ENCODE results near the gene SENP7. TPM values are rescaled to one million over a fixed set of nuclear protein-coding genes. Genes with fewer than 3 reads are reported as not detected.

Gene SENP7
- polyA plus RNA-seq, 1 of the 3 experiments (the other 2 are of a cell fraction): 2.7 TPM

DNA sequence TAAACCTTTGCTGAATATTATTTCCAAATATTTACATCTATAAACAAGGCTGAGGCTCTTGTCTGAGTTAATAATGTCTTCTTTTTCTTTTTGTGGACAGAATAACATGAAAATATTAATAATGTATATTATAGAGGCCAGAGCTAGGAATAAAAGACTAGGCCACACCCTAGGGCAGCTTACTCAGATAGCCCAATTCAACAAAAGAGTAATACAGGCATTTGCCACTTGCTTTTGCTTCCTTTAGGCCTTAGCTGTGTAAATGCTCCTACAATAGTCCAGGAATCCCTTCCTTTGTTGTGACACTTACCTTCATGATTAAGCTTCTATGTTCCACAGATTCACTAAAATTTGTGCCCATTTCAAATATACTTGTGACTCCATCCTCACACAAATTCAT is 209.2 kb downstream of the SENP7 start:
- H3K4me3 ChIP-seq (ENCODE audit: low read depth in 2 of 2, low read length in 1 of 2): no peak overlapping the region
- ChIA-PET POLR2A (no interaction called here), CTCF (interaction anchor here (0.8 kb wide), 1 partner anchor 11 kb away, joined by 3 read pairs; no protein-coding TSS in a partner anchor)
- H2AFZ ChIP-seq (ENCODE audit: low read depth): no peak overlapping the region
- no peaks in the 10 kb centered on the region for H3K4me1 ChIP-seq (ENCODE audit: control insufficient read depth in 1 of 2, insufficient read depth in 2 of 2, low read depth in 1 of 2, low read length in 1 of 2)
- H3K79me2 ChIP-seq (ENCODE audit: insufficient read depth): no peaks in the 10 kb centered on the region
- H3F3A ChIP-seq (replicated peaks; ENCODE audit: insufficient read depth): no peaks in the 10 kb centered on the region
- H3K9ac ChIP-seq: no peak overlapping the region
- no peaks in the 10 kb centered on the region for H3K27me3 ChIP-seq (ENCODE audit: insufficient read depth)
- no peak for DNase-seq
- H3K36me3 ChIP-seq (replicated peaks in 1 of 2; ENCODE audit: control insufficient read depth in 1 of 2, insufficient read depth in 2 of 2, low read length in 1 of 2): no peaks in the 10 kb centered on the region
- TF ChIP-seq TCF12 (IDR thresholded peaks at IDR 0.05): no peak
- TF ChIP-seq, protein P1, sequence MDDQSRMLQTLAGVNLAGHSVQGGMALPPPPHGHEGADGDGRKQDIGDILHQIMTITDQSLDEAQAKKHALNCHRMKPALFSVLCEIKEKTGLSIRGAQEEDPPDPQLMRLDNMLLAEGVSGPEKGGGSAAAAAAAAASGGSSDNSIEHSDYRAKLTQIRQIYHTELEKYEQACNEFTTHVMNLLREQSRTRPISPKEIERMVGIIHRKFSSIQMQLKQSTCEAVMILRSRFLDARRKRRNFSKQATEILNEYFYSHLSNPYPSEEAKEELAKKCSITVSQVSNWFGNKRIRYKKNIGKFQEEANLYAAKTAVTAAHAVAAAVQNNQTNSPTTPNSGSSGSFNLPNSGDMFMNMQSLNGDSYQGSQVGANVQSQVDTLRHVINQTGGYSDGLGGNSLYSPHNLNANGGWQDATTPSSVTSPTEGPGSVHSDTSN (IDR thresholded peaks at IDR 0.05): no peak
- TF ChIP-seq TEAD4 (IDR thresholded peaks at IDR 0.05; ENCODE audit: borderline replicate concordance, insufficient read depth): no peak
- no peak for TF ChIP-seq ELF1 (IDR thresholded peaks at IDR 0.05)
- no peak for TF ChIP-seq GATA2 (CRISPR knock-in tag; IDR thresholded peaks at IDR 0.05)
- TF ChIP-seq, protein P2, sequence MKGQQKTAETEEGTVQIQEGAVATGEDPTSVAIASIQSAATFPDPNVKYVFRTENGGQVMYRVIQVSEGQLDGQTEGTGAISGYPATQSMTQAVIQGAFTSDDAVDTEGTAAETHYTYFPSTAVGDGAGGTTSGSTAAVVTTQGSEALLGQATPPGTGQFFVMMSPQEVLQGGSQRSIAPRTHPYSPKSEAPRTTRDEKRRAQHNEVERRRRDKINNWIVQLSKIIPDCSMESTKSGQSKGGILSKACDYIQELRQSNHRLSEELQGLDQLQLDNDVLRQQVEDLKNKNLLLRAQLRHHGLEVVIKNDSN (IDR thresholded peaks at IDR 0.05; ENCODE audit: borderline replicate concordance, low read depth): no peak
- no peaks in the 10 kb centered on the region for H3K9me2 ChIP-seq
- no peak overlapping the region for H3K27ac ChIP-seq (ENCODE audit: low read depth in 2 of 2, low read length in 1 of 2)
- no peak overlapping the region for H3K4me2 ChIP-seq
- H4K20me1 ChIP-seq (ENCODE audit: insufficient read depth): no peaks in the 10 kb centered on the region
- 0 out of 2 replicates have a peak, but pooled peaks cover 5% of the 10 kb centered on the region for H3K9me3 ChIP-seq

DNA sequence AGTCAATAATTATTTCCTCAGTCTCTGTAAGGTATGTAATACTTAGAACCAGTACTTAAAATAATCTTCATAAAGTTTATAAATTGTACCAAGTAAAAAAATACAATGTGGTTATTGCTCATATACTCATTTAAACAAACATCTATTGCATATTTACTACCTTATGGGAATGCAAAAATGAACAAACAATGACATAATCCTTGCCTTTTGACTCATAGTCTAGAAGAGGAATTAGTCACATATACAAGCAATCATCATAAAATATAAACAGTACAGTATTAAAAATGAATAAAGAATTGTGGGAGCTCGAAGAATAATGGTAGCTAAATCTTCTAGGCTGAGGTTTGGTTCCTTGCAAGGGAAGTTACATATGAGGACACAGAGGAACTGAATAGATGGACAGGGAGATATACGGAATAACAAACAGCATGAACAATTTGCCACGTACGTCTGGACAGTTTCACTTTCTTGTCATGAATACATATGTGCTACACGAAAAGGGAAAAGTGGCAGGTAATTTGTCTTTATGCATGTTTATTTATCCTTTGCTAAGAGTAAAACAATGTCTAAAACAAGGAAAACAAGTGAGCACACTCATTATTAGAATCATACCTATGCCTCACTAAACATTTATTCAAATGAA is 209.8 kb downstream of the SENP7 start:
- CTCF ChIA-PET: interaction anchor here (0.8 to 1.0 kb wide), 2 partner anchors 7 to 10 kb away, joined by 3 read pairs; no protein-coding TSS in a partner anchor
- no peak overlapping the region for H3K4me3 ChIP-seq (ENCODE audit: low read depth in 2 of 2, low read length in 1 of 2)

More for the DNA sequence above, 209.8 kb downstream of the SENP7 start:
- POLR2A ChIA-PET: no interaction called here
- TF ChIP-seq TAF1 (IDR thresholded peaks at IDR 0.05; ENCODE audit: borderline replicate concordance, low read depth, low read length) (no peak), MXI1 (IDR thresholded peaks at IDR 0.05; ENCODE audit: low read depth, low read length) (no peak), FOSL2 (IDR thresholded peaks at IDR 0.05; ENCODE audit: borderline replicate concordance, low read depth) (no peak), TCF12 (IDR thresholded peaks at IDR 0.05) (no peak), FOXJ3 (CRISPR knock-in tag; IDR thresholded peaks at IDR 0.05) (no peak), SMC3 (IDR thresholded peaks at IDR 0.05; ENCODE audit: low read depth, low read length) (no peak), FOXM1 (IDR thresholded peaks at IDR 0.05; ENCODE audit: low read depth) (no peak), POLR2AphosphoS5 (IDR thresholded peaks at IDR 0.05; ENCODE audit: low read depth, low read length) (no peak), EP300 (IDR thresholded peaks at IDR 0.05; ENCODE audit: borderline replicate concordance in 1 of 2, low read depth in 1 of 2, low read length in 1 of 2) (no peak), RCOR1 (IDR thresholded peaks at IDR 0.05; ENCODE audit: low read length) (no peak), GABPA (IDR thresholded peaks at IDR 0.05; ENCODE audit: low read depth) (no peak), ELF1 (IDR thresholded peaks at IDR 0.05) (no peak), NRF1 (IDR thresholded peaks at IDR 0.05; ENCODE audit: low read depth, low read length) (no peak)
- TF ChIP-seq, protein P3, sequence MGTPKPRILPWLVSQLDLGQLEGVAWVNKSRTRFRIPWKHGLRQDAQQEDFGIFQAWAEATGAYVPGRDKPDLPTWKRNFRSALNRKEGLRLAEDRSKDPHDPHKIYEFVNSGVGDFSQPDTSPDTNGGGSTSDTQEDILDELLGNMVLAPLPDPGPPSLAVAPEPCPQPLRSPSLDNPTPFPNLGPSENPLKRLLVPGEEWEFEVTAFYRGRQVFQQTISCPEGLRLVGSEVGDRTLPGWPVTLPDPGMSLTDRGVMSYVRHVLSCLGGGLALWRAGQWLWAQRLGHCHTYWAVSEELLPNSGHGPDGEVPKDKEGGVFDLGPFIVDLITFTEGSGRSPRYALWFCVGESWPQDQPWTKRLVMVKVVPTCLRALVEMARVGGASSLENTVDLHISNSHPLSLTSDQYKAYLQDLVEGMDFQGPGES (IDR thresholded peaks at IDR 0.05; ENCODE audit: low read depth, low read length): no peak
- TF ChIP-seq, protein P2 (IDR thresholded peaks at IDR 0.05; ENCODE audit: borderline replicate concordance, low read depth): no peak
- Histone ChIP-seq H3F3A (replicated peaks; ENCODE audit: insufficient read depth) (no peaks in the 10 kb centered on the region), H3K27ac (ENCODE audit: low read depth in 2 of 2, low read length in 1 of 2) (no peak overlapping the region), H3K79me2 (ENCODE audit: insufficient read depth) (no peaks in the 10 kb centered on the region), H3K9me3 (no peaks in the 10 kb centered on the region), H3K4me1 (ENCODE audit: control insufficient read depth in 1 of 2, insufficient read depth in 2 of 2, low read depth in 1 of 2, low read length in 1 of 2) (no peaks in the 10 kb centered on the region), H3K27me3 (ENCODE audit: insufficient read depth) (no peaks in the 10 kb centered on the region), H3K9me2 (no peaks in the 10 kb centered on the region), H3K36me3 (replicated peaks in 1 of 2; ENCODE audit: control insufficient read depth in 1 of 2, insufficient read depth in 2 of 2, low read length in 1 of 2) (no peaks in the 10 kb centered on the region), H3K4me2 (no peak overlapping the region), H2AFZ (ENCODE audit: low read depth) (no peak overlapping the region), H3K9ac (no peak overlapping the region), H4K20me1 (ENCODE audit: insufficient read depth) (no peaks in the 10 kb centered on the region)
- WGBS (ENCODE audit: low lambda C conversion rate): 41% methylated on average over 5 of the region's 5 CpGs
- no peak for DNase-seq

All from SK-N-SH (cell line).